Epithelial cell of esophagus (primary cell): Measurements from ENCODE around the gene CYB5A.
"Not testable (repeated sequence)": the region's sequence is repeated elsewhere in the genome, so short reads cannot be mapped to it uniquely, and the experiment has no call there.

Experiments
- DNase-seq: peaks from one replicate; pipeline ENCODE4 v3.0.0; 2010; ENCODE audit warnings: low read depth
- H3K4me3 ChIP-seq: 2 replicates; pipeline ENCODE4 v1.5.1; 2011; ENCODE audit warnings: mild to moderate bottlenecking, low read length, control low read depth
- CTCF ChIP-seq: IDR thresholded peaks from 2 replicates; pipeline ENCODE4 v1.5.1; 2011; ENCODE audit warnings: low read depth, mild to moderate bottlenecking, low read length, control low read depth, inconsistent platforms; ENCODE audit not compliant: insufficient read depth; ENCODE audit errors: missing control alignments

The CYB5A gene

DNA sequence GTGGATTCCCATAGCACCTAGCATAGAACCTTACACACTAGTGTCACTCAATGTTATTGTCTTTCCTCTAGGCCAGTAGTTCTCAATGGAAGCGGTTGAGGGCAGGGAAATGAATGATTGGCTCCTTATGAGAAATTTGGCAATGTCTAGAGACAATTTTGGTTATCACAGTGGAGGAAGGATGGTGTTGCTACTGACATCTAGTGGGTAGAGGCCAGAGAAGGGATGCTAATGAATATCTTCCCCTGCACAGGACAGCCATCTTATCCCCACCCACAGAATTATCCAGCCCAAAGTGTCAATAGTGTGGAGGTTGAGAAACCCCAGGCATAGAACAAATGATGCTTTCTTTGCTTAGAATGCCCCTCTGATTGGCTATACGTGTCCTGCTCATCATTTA, 39.6 kb upstream of the CYB5A start:
- TF ChIP-seq CTCF, result peak; percentile 60
- peak; percentile 57 for DNase-seq
- H3K4me3 ChIP-seq, result no peak overlapping the region

GRCh38 chr18:74329688-74330205, 38.0 kb upstream of the CYB5A start:
- DNase-seq, result no peak
- H3K4me3 ChIP-seq, result no peak overlapping the region
- no peak for TF ChIP-seq CTCF

GRCh38 chr18:74328206-74328605, 36.4 kb upstream of the CYB5A start:
- H3K4me3 ChIP-seq, result no peak overlapping the region
- TF ChIP-seq CTCF, result no peak
- DNase-seq, result no peak

GRCh38 chr18:74326791-74327190, 35.0 kb upstream of the CYB5A start:
- not testable (repeated sequence) for DNase-seq, H3K4me3 ChIP-seq

GRCh38 chr18:74326231-74326630, 34.5 kb upstream of the CYB5A start:
- no peak for TF ChIP-seq CTCF

DNA sequence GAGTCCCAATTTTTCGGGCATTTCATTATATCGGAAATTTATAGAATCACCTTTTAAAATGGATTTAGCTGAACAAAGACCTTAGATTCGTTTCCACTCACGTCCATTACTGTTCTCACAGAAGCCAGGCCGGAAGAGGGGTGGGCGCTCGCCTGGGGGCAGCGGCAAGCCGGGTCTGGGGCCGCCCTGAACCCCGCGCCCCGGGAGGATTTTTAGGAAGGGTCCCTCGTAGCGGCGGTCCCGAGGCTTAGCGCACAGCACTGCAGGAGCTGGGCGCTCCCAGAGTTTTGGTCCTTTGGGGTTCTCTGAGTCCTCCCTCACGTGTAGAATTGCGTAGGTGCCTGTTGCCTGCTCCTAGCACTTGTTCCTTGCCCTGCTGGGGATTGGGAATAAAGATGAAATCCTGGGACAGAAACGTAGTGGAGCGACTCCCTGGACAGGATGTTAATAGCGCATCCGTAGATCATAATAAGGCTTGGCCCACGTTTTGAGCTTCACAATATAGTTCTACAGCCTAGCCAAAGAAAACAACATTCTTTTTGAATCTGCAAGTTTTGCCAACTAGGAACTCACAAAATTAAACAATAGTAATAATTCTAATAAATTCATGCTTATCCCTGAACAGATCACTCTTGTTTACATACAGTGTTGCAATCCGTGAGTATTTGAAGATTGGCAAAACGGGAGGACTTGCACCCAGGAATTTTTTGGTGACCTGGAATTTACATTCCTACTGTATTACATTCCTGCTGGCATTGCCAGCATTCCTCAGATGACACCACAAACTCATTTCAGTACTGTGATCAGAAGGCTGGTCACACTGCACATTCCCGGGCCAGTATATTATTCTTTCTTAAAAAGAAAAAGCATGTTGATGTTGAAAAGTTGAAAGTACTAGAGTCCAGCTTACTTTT, 24.8 kb upstream of the CYB5A start:
- H3K4me3 ChIP-seq, result no peak overlapping the region
- TF ChIP-seq CTCF, result no peak
- peak; percentile 52 for DNase-seq

More at GRCh38 chr18:74326231-74326630, 34.5 kb upstream of the CYB5A start:
- DNase-seq, result no peak
- H3K4me3 ChIP-seq, result no peak overlapping the region

GRCh38 chr18:74315464-74316256, 23.9 kb upstream of the CYB5A start, which contains the start of gene C18orf63:
Gene C18orf63 (plus strand): TSS chr18:74315839. CDS start chr18:74317866, 2,027 bp downstream.
- no peak for TF ChIP-seq CTCF
- DNase-seq, result no peak
- no peak within 1 kb of the TSS for H3K4me3 ChIP-seq
